ENCODE data around the gene NCS1.

Gene NCS1

DNA sequence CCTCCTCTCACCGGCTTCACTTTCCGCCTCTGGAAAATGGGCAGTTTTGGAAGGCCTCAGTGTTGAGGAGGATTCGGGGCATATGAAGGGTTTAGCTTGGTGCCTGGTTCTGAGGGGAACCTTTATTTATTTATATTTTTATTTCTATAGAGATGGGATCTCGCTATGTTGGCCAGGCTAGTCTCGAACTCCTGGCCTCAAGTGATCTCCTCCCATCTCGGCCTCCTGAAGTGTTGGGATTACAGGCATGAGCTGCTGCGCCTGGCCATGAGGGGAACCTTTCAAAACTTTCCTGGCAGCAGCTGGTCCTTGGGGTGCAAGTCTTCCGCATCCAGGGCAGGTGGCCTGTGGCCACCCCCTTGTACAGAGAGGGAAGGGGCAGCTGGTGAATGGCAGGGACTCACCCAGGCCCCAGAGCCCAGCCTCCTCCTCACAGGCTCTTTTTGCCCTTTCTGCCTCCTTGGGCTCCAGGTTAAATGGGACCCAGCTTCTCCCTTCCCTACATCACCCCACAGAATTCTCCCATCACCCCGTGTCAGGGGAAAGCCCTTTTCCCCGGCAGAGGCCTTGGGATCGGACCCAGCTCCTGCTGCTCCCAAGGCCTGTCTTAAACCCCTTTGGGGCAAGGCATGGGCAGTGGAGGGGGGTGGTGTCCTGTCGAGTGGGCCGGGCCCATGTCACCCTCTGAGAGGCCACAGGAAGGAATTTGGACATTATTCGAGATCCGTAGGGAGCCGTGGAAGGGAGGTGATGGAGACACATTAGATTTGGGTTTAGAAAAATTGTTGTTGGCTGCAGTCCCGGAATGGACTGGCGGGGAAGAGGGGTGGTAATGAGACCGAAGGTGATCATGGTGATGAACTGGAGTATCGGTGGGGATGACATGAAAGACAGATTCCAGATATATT is 5.9 kb downstream of the NCS1 start (continued):
- TF ChIP-seq, protein P1, sequence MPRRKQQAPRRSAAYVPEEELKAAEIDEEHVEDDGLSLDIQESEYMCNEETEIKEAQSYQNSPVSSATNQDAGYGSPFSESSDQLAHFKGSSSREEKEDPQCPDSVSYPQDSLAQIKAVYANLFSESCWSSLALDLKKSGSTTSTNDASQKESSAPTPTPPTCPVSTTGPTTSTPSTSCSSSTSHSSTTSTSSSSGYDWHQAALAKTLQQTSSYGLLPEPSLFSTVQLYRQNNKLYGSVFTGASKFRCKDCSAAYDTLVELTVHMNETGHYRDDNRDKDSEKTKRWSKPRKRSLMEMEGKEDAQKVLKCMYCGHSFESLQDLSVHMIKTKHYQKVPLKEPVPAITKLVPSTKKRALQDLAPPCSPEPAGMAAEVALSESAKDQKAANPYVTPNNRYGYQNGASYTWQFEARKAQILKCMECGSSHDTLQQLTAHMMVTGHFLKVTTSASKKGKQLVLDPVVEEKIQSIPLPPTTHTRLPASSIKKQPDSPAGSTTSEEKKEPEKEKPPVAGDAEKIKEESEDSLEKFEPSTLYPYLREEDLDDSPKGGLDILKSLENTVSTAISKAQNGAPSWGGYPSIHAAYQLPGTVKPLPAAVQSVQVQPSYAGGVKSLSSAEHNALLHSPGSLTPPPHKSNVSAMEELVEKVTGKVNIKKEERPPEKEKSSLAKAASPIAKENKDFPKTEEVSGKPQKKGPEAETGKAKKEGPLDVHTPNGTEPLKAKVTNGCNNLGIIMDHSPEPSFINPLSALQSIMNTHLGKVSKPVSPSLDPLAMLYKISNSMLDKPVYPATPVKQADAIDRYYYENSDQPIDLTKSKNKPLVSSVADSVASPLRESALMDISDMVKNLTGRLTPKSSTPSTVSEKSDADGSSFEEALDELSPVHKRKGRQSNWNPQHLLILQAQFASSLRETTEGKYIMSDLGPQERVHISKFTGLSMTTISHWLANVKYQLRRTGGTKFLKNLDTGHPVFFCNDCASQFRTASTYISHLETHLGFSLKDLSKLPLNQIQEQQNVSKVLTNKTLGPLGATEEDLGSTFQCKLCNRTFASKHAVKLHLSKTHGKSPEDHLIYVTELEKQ (tag by site-specific recombination; IDR thresholded peaks at IDR 0.05; ENCODE audit: borderline replicate concordance), result no peak
- TF ChIP-seq ZNF146 (tag by site-specific recombination; IDR thresholded peaks at IDR 0.05) (no peak), SP3 (tag by site-specific recombination; IDR thresholded peaks at IDR 0.05) (no peak), ZNF157 (tag by site-specific recombination; IDR thresholded peaks at IDR 0.05) (no peak), ZNF169 (tag by site-specific recombination; IDR thresholded peaks at IDR 0.05) (no peak), SP2 (tag by site-specific recombination; IDR thresholded peaks at IDR 0.05) (no peak), ZNF221 (tag by site-specific recombination; IDR thresholded peaks at IDR 0.05; ENCODE audit: borderline replicate concordance) (no peak), ZNF785 (tag by site-specific recombination; IDR thresholded peaks at IDR 0.05) (no peak), ZNF19 (tag by site-specific recombination; IDR thresholded peaks at IDR 0.05; ENCODE audit: low read depth) (no peak), PRDM1 (tag by site-specific recombination; IDR thresholded peaks at IDR 0.05) (no peak), ZNF830 (tag by site-specific recombination; IDR thresholded peaks at IDR 0.05; ENCODE audit: low read depth) (no peak), ZNF248 (tag by site-specific recombination; IDR thresholded peaks at IDR 0.05) (no peak), ZFP3 (tag by site-specific recombination; IDR thresholded peaks at IDR 0.05; ENCODE audit: low read depth) (no peak)
- TF ChIP-seq, protein P2, sequence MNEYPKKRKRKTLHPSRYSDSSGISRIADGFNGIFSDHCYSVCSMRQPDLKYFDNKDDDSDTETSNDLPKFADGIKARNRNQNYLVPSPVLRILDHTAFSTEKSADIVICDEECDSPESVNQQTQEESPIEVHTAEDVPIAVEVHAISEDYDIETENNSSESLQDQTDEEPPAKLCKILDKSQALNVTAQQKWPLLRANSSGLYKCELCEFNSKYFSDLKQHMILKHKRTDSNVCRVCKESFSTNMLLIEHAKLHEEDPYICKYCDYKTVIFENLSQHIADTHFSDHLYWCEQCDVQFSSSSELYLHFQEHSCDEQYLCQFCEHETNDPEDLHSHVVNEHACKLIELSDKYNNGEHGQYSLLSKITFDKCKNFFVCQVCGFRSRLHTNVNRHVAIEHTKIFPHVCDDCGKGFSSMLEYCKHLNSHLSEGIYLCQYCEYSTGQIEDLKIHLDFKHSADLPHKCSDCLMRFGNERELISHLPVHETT (tag by site-specific recombination; IDR thresholded peaks at IDR 0.05), result no peak
- TF ChIP-seq, protein P3, sequence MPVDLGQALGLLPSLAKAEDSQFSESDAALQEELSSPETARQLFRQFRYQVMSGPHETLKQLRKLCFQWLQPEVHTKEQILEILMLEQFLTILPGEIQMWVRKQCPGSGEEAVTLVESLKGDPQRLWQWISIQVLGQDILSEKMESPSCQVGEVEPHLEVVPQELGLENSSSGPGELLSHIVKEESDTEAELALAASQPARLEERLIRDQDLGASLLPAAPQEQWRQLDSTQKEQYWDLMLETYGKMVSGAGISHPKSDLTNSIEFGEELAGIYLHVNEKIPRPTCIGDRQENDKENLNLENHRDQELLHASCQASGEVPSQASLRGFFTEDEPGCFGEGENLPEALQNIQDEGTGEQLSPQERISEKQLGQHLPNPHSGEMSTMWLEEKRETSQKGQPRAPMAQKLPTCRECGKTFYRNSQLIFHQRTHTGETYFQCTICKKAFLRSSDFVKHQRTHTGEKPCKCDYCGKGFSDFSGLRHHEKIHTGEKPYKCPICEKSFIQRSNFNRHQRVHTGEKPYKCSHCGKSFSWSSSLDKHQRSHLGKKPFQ (tag by site-specific recombination; IDR thresholded peaks at IDR 0.05), result no peak
- TF ChIP-seq, protein P4, sequence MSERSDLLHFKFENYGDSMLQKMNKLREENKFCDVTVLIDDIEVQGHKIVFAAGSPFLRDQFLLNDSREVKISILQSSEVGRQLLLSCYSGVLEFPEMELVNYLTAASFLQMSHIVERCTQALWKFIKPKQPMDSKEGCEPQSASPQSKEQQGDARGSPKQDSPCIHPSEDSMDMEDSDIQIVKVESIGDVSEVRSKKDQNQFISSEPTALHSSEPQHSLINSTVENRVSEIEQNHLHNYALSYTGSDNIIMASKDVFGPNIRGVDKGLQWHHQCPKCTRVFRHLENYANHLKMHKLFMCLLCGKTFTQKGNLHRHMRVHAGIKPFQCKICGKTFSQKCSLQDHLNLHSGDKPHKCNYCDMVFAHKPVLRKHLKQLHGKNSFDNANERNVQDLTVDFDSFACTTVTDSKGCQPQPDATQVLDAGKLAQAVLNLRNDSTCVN (tag by site-specific recombination; optimal IDR thresholded peaks at IDR 0.05), result no peak

DNA sequence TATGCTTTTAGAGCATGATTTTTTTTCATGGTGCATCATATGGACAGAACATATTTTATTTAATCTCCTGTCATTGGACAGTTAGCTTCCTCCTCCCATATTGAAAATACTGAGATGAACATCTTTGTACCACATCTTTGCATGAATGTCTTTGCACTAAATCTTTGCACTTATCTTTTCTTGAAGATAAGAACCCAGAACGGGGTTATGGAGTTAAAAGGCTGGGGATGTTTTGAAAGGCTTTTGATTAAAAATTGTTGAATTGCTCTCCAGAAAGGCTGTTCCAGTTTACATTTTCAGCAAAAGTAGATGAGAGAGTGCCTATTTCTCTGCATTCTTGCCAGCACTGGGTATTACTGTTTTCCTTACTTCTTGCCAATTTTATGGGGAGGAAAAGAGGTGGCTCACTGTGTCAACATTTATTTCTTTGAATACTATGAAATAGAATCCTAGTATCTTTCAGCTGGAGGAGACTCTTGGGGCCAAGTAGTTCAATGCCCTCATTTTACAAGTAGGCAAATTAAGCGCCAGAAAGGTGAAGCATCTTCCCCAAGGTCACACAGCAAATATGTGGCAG is 7.2 kb downstream of the NCS1 start:
- POLR2A ChIA-PET, result no interaction called here
- Histone ChIP-seq H3K9me3 (ENCODE audit: control insufficient read depth, insufficient read depth, low read depth, low read length) (no peaks in the 10 kb centered on the region), H3K27ac (ENCODE audit: extremely low read depth, low read depth, low read length) (no peak overlapping the region), H3K4me1 (ENCODE audit: control insufficient read depth, insufficient read depth, low read length) (peaks cover 4% of the 10 kb centered on the region; the same call in 1 of the 2 replicates), H3K36me3 (ENCODE audit: control insufficient read depth in 2 of 2, insufficient read depth in 1 of 2, low read length in 2 of 2) (peaks cover 0 to 8% of the 10 kb centered on the region in 2 experiments; a peak in 1 of 3 replicates), H3K4me3 (ENCODE audit: low read depth, low read length) (no peak overlapping the region)
- CTCF ChIA-PET, result interaction anchor here (0.6 to 1.3 kb wide), 2 partner anchors 72 to 1411 kb away, joined by 3 to 4 read pairs; no protein-coding TSS in a partner anchor
- no peak for TF ChIP-seq SCRT2 (tag by site-specific recombination; IDR thresholded peaks at IDR 0.05)
- 0 out of 2 replicates have a peak, but pooled peaks have one; percentile 34 for TF ChIP-seq ZNF768 (tag by site-specific recombination; IDR thresholded peaks at IDR 0.05)
